CD4-positive, alpha-beta T cell treated with Interleukin-12 subunit alpha and Interleukin-12 subunit beta, for 1 hour (primary cell): ENCODE results near the gene APOC3.

ENCODE experiments used
- DNase-seq: peaks from one replicate; pipeline ENCODE4 v3.0.0-alpha.2; 2020

The APOC3 gene

GRCh38 chr11:116807601-116808261, 22.0 kb upstream of the APOC3 start:
- no peak for DNase-seq

GRCh38 chr11:116808262-116809175, 21.2 kb upstream of the APOC3 start:
- no peak for DNase-seq

GRCh38 chr11:116811194-116811593, 18.5 kb upstream of the APOC3 start:
- DNase-seq = no peak

GRCh38 chr11:116812109-116812508, 17.6 kb upstream of the APOC3 start:
- DNase-seq = no peak

- no peak for DNase-seq
Observed at GRCh38 chr11:116813170-116813569, 16.5 kb upstream of the APOC3 start.

DNA sequence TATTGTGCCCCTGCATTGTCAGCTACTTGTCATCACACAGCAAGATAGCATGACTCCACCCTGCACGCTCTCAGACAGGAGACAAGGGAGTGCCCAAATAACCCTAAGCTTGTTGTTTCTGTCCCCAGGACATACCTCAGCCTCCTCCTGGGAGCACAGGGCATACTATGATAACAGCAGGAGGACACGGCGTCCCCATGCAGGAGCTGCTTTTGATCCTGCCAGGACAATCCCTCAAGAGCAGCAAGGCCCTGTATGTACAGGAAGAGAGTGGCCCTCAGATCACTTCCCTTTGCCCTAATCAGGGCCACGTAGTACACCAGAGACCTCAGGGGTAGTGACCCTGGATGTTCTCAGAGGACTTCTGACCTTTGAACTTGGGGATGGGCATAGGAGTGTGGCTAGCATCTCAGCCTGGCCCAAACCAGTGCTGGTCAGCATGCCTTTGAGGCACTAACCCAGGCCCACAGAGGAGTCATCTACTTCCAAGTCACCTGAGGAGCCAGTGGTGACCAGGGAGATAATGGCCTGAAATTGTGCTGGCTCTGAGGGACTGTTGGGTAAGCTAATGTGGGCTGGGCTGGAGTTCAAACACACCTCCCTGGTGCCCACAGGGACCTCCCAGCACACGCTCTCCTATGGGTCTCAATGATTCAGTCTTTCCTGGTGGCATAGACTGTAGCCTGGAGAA, 15.8 kb upstream of the APOC3 start:
- DNase-seq = no peak

- DNase-seq = no peak
Observed at GRCh38 chr11:116814502-116814901, 15.2 kb upstream of the APOC3 start.

GRCh38 chr11:116819049-116819448, 10.7 kb upstream of the APOC3 start:
- no peak for DNase-seq

GRCh38 chr11:116821050-116821918, 8.4 kb upstream of the APOC3 start:
- no peak for DNase-seq

- DNase-seq = no peak
Observed at GRCh38 chr11:116822575-116822974, 7.1 kb upstream of the APOC3 start.

DNA sequence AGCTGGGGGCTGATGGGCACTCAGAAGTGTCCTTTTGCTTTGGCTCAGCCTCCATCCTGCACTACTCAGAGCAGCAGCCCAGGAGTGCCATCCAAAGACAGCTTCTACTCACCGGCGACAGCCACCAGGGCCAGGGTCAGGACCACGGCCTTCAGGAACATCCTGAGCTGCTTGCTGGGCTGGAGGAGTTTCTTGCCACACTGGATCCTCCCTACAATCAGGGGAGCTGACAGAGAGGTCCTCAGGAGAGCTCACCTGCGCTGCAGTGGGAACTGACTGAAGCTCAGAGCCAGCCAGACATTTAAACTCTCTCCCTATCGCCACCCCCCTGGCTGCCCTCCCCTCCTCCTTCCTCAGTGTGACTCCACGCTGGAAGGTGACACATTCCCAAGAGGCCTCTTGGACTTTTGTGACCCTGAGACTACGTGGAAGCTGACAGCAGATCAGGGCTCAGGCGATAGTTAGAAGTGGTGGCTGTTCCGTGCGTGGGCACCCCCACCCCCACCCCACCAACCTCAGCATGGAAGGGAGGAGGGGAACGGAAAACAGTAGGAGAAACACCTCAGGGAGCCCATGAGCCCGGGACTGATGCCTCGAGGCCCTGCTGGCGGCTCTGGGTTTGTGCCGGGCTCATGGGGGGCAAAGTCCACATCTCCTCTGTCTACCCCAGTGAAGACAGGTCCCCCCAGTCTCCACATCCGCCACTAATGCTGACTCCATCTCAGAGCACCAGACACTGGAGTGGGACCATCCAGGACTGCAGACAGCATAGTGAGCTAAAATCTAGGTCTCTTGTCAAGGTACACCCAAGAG, 6.5 kb upstream of the APOC3 start, which contains the start of gene APOA4:
Gene APOA4, minus strand, starts transcription at position 274 of the 813 bp plus-strand sequence. Its CDS starts 113 bp downstream, at position 161.
- no peak for DNase-seq

DNA sequence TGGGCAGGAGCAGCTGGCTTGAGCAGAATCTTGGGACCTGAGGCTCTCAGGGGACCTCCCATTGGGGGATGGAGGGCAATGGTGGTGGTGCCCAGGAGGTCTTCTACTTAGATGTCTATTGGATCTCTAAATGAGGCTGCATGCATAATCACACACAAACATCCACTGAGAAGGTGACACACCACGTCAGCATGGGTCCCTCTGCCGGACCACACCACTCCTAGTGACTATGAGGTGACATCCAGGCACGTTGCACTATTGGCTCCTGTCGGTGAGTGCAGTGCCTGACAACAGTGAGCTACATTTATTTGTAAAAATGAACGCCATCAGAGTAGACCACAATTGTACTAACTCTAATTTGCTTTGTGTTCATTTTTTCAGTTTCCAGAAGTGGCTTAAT, 4.3 kb upstream of the APOC3 start:
- DNase-seq = no peak

DNA sequence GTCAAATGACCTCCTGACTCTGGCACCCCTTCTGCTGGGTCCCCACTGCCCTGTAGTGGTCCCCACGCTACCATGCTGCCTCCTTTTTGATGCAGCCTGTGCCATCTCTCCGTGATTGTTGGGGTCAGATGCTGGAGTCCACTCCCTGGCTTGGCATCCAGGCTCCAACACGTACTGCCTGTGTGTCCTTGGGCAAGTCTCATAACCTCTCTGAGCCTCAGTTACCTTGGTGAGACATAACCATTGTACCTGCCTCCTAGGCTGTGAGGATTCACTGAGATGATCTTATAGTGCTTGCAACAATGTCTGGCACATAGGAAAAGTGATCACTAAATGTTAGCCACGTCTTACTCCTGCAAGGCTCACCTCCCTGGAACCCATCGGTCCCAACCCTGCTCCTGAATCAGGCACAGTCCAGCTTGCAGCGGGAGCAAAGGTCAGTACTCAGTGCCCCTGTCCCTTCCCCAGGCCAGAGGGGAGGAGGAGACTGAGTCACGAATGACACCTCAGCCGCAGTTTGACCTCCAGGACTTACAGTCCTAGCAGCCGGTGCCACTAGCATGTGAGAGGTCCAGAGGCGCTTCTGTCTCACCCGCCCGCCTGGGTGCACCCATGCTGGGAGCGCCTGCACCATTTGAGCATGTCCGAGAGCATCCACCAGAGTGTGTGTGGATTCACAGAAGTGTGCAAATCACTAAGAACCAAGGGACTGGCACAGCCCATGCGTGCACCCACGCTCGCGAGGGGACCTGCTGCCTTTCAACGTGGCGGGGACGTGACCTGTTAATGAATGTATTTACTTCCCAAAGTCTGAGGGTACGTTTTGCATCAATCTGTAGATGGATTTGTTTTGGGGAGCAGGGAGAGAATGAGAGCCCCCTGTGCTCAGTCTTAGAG, 3.6 kb upstream of the APOC3 start:
- DNase-seq = no peak

- no peak for DNase-seq
Observed at GRCh38 chr11:116826751-116827431, 2.8 kb upstream of the APOC3 start.

DNA sequence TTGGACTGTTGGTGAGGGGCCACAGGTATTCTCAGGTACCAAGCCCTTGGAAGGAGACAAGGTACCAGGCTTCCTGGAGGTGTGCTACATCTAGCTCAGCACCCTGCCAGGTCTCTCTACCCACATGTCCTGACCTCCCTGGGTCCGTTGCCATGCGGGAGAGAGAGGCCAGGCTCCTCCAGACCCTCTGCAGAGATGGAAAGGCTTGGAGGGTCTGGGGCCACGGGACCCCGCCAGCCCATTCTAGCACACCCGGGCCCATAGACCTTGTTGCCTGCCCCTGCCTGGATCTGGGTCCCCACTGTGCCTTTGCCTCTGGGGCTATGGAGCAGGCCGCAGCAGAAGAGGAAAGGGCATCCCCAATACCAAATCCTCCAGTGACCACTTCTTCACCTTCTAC, 2.2 kb upstream of the APOC3 start:
- no peak for DNase-seq

DNA sequence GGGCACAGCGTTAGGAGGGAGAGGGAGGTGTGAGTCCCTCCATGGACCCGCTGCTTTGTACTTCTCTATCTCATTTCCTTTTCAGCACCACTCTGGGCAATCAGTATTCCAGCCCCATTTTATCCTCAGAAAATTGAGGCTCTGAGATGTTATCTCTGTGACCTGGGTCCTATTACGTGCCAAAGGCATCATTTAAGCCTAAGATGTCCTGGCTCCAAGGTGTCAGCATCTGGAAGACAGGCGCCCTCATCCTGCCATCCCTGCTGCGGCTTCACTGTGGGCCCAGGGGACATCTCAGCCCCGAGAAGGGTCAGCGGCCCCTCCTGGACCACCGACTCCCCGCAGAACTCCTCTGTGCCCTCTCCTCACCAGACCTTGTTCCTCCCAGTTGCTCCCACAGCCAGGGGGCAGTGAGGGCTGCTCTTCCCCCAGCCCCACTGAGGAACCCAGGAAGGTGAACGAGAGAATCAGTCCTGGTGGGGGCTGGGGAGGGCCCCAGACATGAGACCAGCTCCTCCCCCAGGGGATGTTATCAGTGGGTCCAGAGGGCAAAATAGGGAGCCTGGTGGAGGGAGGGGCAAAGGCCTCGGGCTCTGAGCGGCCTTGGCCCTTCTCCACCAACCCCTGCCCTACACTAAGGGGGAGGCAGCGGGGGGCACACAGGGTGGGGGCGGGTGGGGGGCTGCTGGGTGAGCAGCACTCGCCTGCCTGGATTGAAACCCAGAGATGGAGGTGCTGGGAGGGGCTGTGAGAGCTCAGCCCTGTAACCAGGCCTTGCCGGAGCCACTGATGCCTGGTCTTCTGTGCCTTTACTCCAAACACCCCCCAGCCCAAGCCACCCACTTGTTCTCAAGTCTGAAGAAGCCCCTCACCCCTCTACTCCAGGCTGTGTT, 829 bp upstream of the APOC3 start:
- DNase-seq = no peak

GRCh38 chr11:116830184-116830912, 641 bp downstream of the APOC3 start:
- no peak for DNase-seq

- no peak for DNase-seq
Observed at GRCh38 chr11:116831790-116832349, 2.2 kb downstream of the APOC3 start.
